NCI-H146 treated with DMSO at 0.1 percent for 48 hours (cell line): Measurements from ENCODE around the gene ADAM22.

Experiments
- DNase-seq: peaks from one replicate; lab custom pipeline; 2025; ENCODE audit not compliant: unreplicated experiment; lab: John Stamatoyannopoulos, UW

ADAM22 gene

GRCh38 chr7:88037050-88037449 lies 103.0 kb downstream of the ADAM22 start:
- no peak for DNase-seq

GRCh38 chr7:88040694-88041093 lies 106.6 kb downstream of the ADAM22 start:
- DNase-seq, result no peak

GRCh38 chr7:88041583-88041982 lies 107.5 kb downstream of the ADAM22 start:
- peak; percentile 25 for DNase-seq

- DNase-seq, result no peak
Measured at GRCh38 chr7:88042157-88042556, 108.1 kb downstream of the ADAM22 start.

GRCh38 chr7:88042803-88043202 lies 108.8 kb downstream of the ADAM22 start:
- DNase-seq, result no peak

GRCh38 chr7:88044069-88044468 lies 110.0 kb downstream of the ADAM22 start:
- no peak for DNase-seq

- no peak for DNase-seq
Measured at GRCh38 chr7:88046839-88047573, 113.0 kb downstream of the ADAM22 start.

- no peak for DNase-seq
Measured at GRCh38 chr7:88057655-88058054, 123.6 kb downstream of the ADAM22 start.

GRCh38 chr7:88062238-88062637 lies 128.2 kb downstream of the ADAM22 start:
- no peak for DNase-seq

- DNase-seq, result no peak
Measured at GRCh38 chr7:88069093-88069492, 135.0 kb downstream of the ADAM22 start.

- DNase-seq, result no peak
Measured at GRCh38 chr7:88071994-88072714, 138.1 kb downstream of the ADAM22 start.

GRCh38 chr7:88072715-88073055 lies 138.6 kb downstream of the ADAM22 start:
- no peak for DNase-seq

GRCh38 chr7:88073626-88074025 lies 139.6 kb downstream of the ADAM22 start:
- DNase-seq, result no peak

GRCh38 chr7:88075216-88075615 lies 141.2 kb downstream of the ADAM22 start:
- DNase-seq, result no peak

- DNase-seq, result no peak
Measured at GRCh38 chr7:88083883-88084282, 149.8 kb downstream of the ADAM22 start.

- DNase-seq, result no peak
Measured at GRCh38 chr7:88089561-88089960, 155.5 kb downstream of the ADAM22 start.

GRCh38 chr7:88090240-88090639 lies 156.2 kb downstream of the ADAM22 start:
- DNase-seq, result no peak

- DNase-seq, result no peak
Measured at GRCh38 chr7:88090671-88091070, 156.6 kb downstream of the ADAM22 start.

GRCh38 chr7:88091988-88092675 lies 158.1 kb downstream of the ADAM22 start:
- no peak for DNase-seq

- DNase-seq, result peak; percentile 70
Measured at GRCh38 chr7:88092676-88092999, 158.6 kb downstream of the ADAM22 start.

- DNase-seq, result no peak
Measured at GRCh38 chr7:88101769-88102168, 167.7 kb downstream of the ADAM22 start.

GRCh38 chr7:88102675-88103074 lies 168.6 kb downstream of the ADAM22 start:
- peak; percentile 53 for DNase-seq
